Measurements from ENCODE around the gene REV3L.

The REV3L gene

DNA sequence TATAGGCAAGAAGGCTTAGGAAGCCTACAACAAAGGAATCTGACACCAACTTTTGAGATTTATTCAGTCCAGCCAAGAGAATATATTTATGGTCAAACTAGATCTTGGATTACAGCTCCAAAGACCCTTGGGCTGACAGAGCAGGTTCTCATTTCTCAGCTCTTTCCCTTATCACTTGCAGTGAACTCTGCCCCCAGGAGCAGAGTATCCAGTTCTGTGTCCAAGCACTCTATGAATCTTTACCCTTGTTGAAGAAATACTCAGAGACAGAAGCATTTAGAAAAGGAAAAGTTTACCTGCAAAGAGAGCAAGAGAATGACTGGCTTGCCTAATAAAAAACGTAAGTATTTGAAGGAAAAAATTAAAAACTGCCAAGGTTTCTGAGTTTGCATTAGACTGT is 205.2 kb downstream of the REV3L start:
- H3K9me3 ChIP-seq (replicated peaks; ENCODE audit: insufficient read depth, low read length), result no peaks in the 10 kb centered on the region
- H4K20me1 ChIP-seq (ENCODE audit: insufficient read depth, low read length), result no peaks in the 10 kb centered on the region
- no peak overlapping the region for H3K4me3 ChIP-seq (ENCODE audit: low read length)
- H3K27ac ChIP-seq (ENCODE audit: low read length), result no peak overlapping the region
- no peak for DNase-seq
- H3K27me3 ChIP-seq (replicated peaks; ENCODE audit: insufficient read depth, low read length), result no peaks in the 10 kb centered on the region
- no peak overlapping the region for H3K4me2 ChIP-seq (ENCODE audit: low read depth, low read length)
- H3K9me2 ChIP-seq (replicated peaks; ENCODE audit: insufficient read depth, low read length), result no peaks in the 10 kb centered on the region
- no peaks in the 10 kb centered on the region for H3K79me2 ChIP-seq (ENCODE audit: low read length)
- TF ChIP-seq EZH2 (optimal IDR thresholded peaks at IDR 0.05; ENCODE audit: low read depth, low read length) (no peak), EZH2phosphoT487 (IDR thresholded peaks at IDR 0.05; ENCODE audit: low read length) (no peak)
- TF ChIP-seq, protein P1, sequence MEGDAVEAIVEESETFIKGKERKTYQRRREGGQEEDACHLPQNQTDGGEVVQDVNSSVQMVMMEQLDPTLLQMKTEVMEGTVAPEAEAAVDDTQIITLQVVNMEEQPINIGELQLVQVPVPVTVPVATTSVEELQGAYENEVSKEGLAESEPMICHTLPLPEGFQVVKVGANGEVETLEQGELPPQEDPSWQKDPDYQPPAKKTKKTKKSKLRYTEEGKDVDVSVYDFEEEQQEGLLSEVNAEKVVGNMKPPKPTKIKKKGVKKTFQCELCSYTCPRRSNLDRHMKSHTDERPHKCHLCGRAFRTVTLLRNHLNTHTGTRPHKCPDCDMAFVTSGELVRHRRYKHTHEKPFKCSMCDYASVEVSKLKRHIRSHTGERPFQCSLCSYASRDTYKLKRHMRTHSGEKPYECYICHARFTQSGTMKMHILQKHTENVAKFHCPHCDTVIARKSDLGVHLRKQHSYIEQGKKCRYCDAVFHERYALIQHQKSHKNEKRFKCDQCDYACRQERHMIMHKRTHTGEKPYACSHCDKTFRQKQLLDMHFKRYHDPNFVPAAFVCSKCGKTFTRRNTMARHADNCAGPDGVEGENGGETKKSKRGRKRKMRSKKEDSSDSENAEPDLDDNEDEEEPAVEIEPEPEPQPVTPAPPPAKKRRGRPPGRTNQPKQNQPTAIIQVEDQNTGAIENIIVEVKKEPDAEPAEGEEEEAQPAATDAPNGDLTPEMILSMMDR (IDR thresholded peaks at IDR 0.05; ENCODE audit: low read length), result no peak
- no peaks in the 10 kb centered on the region for H3K36me3 ChIP-seq (replicated peaks; ENCODE audit: insufficient read depth, low read length)
- no peaks in the 10 kb centered on the region for H3K4me1 ChIP-seq (ENCODE audit: low read length)
- H3F3A ChIP-seq (ENCODE audit: insufficient read depth, low read length), result no peaks in the 10 kb centered on the region
- H2AFZ ChIP-seq (ENCODE audit: low read length), result no peak overlapping the region
- H3K9ac ChIP-seq (ENCODE audit: low read length), result no peak overlapping the region

DNA sequence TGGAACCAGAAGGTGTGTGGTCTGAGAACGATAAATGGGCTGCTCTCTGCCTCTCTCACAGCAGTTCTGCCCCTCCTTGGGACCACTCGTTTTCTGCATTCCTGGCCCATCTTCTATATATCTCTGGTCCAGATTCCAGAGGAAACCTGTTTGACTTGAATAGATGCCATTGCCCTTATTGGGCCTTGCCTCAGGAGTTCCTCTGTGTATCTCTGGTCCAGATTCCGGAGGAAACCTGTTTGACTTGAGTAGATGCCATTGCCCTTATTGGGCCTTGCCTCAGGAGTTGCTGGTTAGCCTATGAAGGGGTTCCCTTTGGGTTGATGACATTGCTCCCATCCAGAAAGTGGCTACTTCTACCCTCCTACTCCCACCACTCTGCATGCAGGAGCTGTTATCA is 206.3 kb downstream of the REV3L start:
- Histone ChIP-seq H3K9ac (ENCODE audit: low read length) (no peak overlapping the region), H3K27ac (ENCODE audit: low read length) (no peak overlapping the region), H3K36me3 (replicated peaks; ENCODE audit: insufficient read depth, low read length) (no peaks in the 10 kb centered on the region), H3F3A (ENCODE audit: insufficient read depth, low read length) (no peaks in the 10 kb centered on the region), H3K27me3 (replicated peaks; ENCODE audit: insufficient read depth, low read length) (no peaks in the 10 kb centered on the region), H3K4me3 (ENCODE audit: low read length) (no peak overlapping the region), H3K9me3 (replicated peaks; ENCODE audit: insufficient read depth, low read length) (no peaks in the 10 kb centered on the region), H3K4me1 (ENCODE audit: low read length) (no peaks in the 10 kb centered on the region), H3K79me2 (ENCODE audit: low read length) (no peaks in the 10 kb centered on the region), H2AFZ (ENCODE audit: low read length) (no peak overlapping the region), H3K4me2 (ENCODE audit: low read depth, low read length) (no peak overlapping the region), H4K20me1 (ENCODE audit: insufficient read depth, low read length) (no peaks in the 10 kb centered on the region), H3K9me2 (replicated peaks; ENCODE audit: insufficient read depth, low read length) (no peaks in the 10 kb centered on the region)
- TF ChIP-seq EZH2phosphoT487 (IDR thresholded peaks at IDR 0.05; ENCODE audit: low read length) (no peak), EZH2 (optimal IDR thresholded peaks at IDR 0.05; ENCODE audit: low read depth, low read length) (no peak)
- TF ChIP-seq, protein P1 (IDR thresholded peaks at IDR 0.05; ENCODE audit: low read length), result no peak
- DNase-seq, result no peak

DNA sequence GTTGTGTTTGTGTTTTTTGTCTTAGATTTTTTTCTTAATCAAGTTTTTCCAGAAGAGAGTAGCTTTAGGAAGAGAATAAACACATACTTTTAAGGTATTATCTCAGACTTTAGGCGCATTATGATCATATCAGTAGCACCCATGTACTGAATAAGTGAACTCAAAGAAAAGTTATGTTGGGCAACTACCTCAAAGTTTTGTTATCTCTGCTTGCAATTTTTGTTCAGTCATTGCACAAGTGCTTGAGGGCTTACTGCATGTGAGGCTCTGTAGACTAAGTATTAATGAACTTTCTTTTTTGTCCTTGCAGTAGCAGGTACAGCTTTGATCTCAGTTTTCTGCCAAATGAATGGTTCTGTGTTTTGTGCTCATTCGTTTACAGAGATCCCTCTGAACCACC is 206.7 kb downstream of the REV3L start:
- H3K4me2 ChIP-seq (ENCODE audit: low read depth, low read length), result no peak overlapping the region
- no peaks in the 10 kb centered on the region for H3K36me3 ChIP-seq (replicated peaks; ENCODE audit: insufficient read depth, low read length)
- no peaks in the 10 kb centered on the region for H4K20me1 ChIP-seq (ENCODE audit: insufficient read depth, low read length)

More for the DNA sequence above, 206.7 kb downstream of the REV3L start:
- Histone ChIP-seq H2AFZ (ENCODE audit: low read length) (no peak overlapping the region), H3K9me3 (replicated peaks; ENCODE audit: insufficient read depth, low read length) (no peaks in the 10 kb centered on the region), H3K9ac (ENCODE audit: low read length) (no peak overlapping the region), H3F3A (ENCODE audit: insufficient read depth, low read length) (no peaks in the 10 kb centered on the region), H3K4me3 (ENCODE audit: low read length) (no peak overlapping the region), H3K9me2 (replicated peaks; ENCODE audit: insufficient read depth, low read length) (no peaks in the 10 kb centered on the region), H3K27me3 (replicated peaks; ENCODE audit: insufficient read depth, low read length) (no peaks in the 10 kb centered on the region), H3K79me2 (ENCODE audit: low read length) (no peaks in the 10 kb centered on the region), H3K27ac (ENCODE audit: low read length) (no peak overlapping the region), H3K4me1 (ENCODE audit: low read length) (no peaks in the 10 kb centered on the region)
- no peak for DNase-seq
- TF ChIP-seq, protein P1 (IDR thresholded peaks at IDR 0.05; ENCODE audit: low read length), result no peak
- no peak for TF ChIP-seq EZH2 (optimal IDR thresholded peaks at IDR 0.05; ENCODE audit: low read depth, low read length)
- TF ChIP-seq EZH2phosphoT487 (IDR thresholded peaks at IDR 0.05; ENCODE audit: low read length), result no peak

All from MM.1S (cell line).